Keratinocyte (primary cell): Measurements from ENCODE around the gene DTX4. TPM values are rescaled to one million over a fixed set of nuclear protein-coding genes. Genes with fewer than 3 reads are reported as not detected.

Source experiments
- DNase-seq: peaks from one replicate; pipeline ENCODE4 v3.0.0-alpha.2; 2011; ENCODE audit warnings: low read depth, missing footprints, low spot score
- FAIRE-seq: peaks from 2 replicates; lab custom pipeline; 2011; peaks lifted over from hg19 to GRCh38; lab: Jason Lieb, UNC
- H2AFZ ChIP-seq: 2 replicates; pipeline ENCODE4 v1.6.0; 2012; ENCODE audit warnings: low read length, control low read depth, inconsistent platforms; ENCODE audit not compliant: control insufficient read depth
- H3K27ac ChIP-seq: 2 replicates; pipeline ENCODE4 v1.5.1; 2011; ENCODE audit warnings: low read length; ENCODE audit not compliant: control insufficient read depth, insufficient read depth
- H3K27me3 ChIP-seq: 3 replicates; pipeline ENCODE4 v1.6.0; 2011; ENCODE audit warnings: low read length; ENCODE audit not compliant: control insufficient read depth, insufficient read depth; ENCODE audit errors: extremely low read depth
- H3K36me3 ChIP-seq, 2 experiments: 2 replicates in 1 of 2; 3 replicates in 1 of 2; pipeline ENCODE4 v1.5.1; 2011; ENCODE audit warnings: low read length in 2 of 2, mild to moderate bottlenecking in 1 of 2; ENCODE audit not compliant: control insufficient read depth in 2 of 2, insufficient read depth in 2 of 2; ENCODE audit errors: extremely low read depth in 1 of 2
- H3K4me1 ChIP-seq: 3 replicates; pipeline ENCODE4 v1.5.1; 2011; ENCODE audit warnings: low read length; ENCODE audit not compliant: control insufficient read depth, insufficient read depth; ENCODE audit errors: extremely low read depth
- H3K4me2 ChIP-seq: 3 replicates; pipeline ENCODE4 v1.6.0; 2011; ENCODE audit warnings: low read depth, low read length; ENCODE audit not compliant: control insufficient read depth, insufficient read depth; ENCODE audit errors: extremely low read depth
- H3K4me3 ChIP-seq, 3 experiments: fragments of 200-600 bp in 1 of 3; sonication (generic) in 1 of 3; 2 replicates in 2 of 3; 3 replicates in 1 of 3; pipeline ENCODE4 v1.5.1; 2011 to 2016; ENCODE audit warnings: low read length in 3 of 3, mild to moderate bottlenecking in 3 of 3, control low read depth in 2 of 3, inconsistent platforms in 1 of 3, low read depth in 1 of 3, mixed read lengths in 1 of 3, mixed run types in 1 of 3, moderate library complexity in 1 of 3; ENCODE audit not compliant: control insufficient read depth in 2 of 3, insufficient read depth in 2 of 3; ENCODE audit errors: extremely low read depth in 1 of 3
- H3K79me2 ChIP-seq: 2 replicates; pipeline ENCODE4 v1.6.0; 2012; ENCODE audit warnings: low read length; ENCODE audit not compliant: control insufficient read depth, insufficient read depth
- H3K9ac ChIP-seq: 3 replicates; pipeline ENCODE4 v1.6.0; 2011; ENCODE audit warnings: low read length; ENCODE audit not compliant: control insufficient read depth, insufficient read depth; ENCODE audit errors: extremely low read depth
- H3K9me1 ChIP-seq: 3 replicates; pipeline ENCODE4 v1.6.0; 2011; ENCODE audit warnings: low read length; ENCODE audit not compliant: control insufficient read depth, insufficient read depth; ENCODE audit errors: extremely low read depth
- H3K9me3 ChIP-seq: 2 replicates; pipeline ENCODE4 v1.5.1; 2012; ENCODE audit warnings: low read depth, low read length; ENCODE audit not compliant: control insufficient read depth
- H4K20me1 ChIP-seq: 3 replicates; pipeline ENCODE4 v1.6.0; 2011; ENCODE audit warnings: low read length; ENCODE audit not compliant: control insufficient read depth, insufficient read depth; ENCODE audit errors: extremely low read depth
- EZH2 ChIP-seq: IDR thresholded peaks from one replicate; pipeline ENCODE4 v1.6.1; 2012; ENCODE audit warnings: inconsistent platforms, mild to moderate bottlenecking, low read length, moderate library complexity
- dilution Hi-C: fragments of 300-500 bp; cut with MboI; formaldehyde crosslinking; loops from one replicate; pipeline ENCODE4 v1.7.0; 2020; ENCODE audit warnings: low sequenced_read_pairs; ENCODE audit not compliant: extremely low pct_ligation_motif_present
- polyA plus RNA-seq, 5 experiments: library from polyadenylated mRNA; depleted of rRNA in 3 of 5; stranded (reverse) in 3 of 5; stranded (forward) in 1 of 5; unstranded in 1 of 5; fragments of >200 nt; gene quantifications; 1 replicate in 1 of 5; 2 replicates in 3 of 5; 3 replicates in 1 of 5; pipeline versions ENCODE4 v1.2.1 to v1.2.3, GENCODE V29; 2011 to 2012; ENCODE audit warnings: missing spikeins in 2 of 5, low read depth in 1 of 5, low replicate concordance in 1 of 5
- TF ChIP-seq, protein P1 (sequence below), 3 experiments: IDR thresholded peaks in 1 of 3; conservative IDR thresholded peaks in 1 of 3; optimal IDR thresholded peaks in 1 of 3; 2 replicates in 2 of 3; 3 replicates in 1 of 3; pipeline versions ENCODE3 to v1.5.1; 2011; ENCODE audit warnings: low read length in 3 of 3, mild to moderate bottlenecking in 3 of 3, moderate library complexity in 2 of 3, control low read depth in 1 of 3, inconsistent platforms in 1 of 3; ENCODE audit not compliant: insufficient read depth in 2 of 3; ENCODE audit errors: extremely low read depth in 1 of 3

DTX4 gene
- polyA plus RNA-seq, 1 donor (not counting 4 experiments of a cell fraction or from before 2014, with no cell fraction given), result 1.6 TPM

DNA sequence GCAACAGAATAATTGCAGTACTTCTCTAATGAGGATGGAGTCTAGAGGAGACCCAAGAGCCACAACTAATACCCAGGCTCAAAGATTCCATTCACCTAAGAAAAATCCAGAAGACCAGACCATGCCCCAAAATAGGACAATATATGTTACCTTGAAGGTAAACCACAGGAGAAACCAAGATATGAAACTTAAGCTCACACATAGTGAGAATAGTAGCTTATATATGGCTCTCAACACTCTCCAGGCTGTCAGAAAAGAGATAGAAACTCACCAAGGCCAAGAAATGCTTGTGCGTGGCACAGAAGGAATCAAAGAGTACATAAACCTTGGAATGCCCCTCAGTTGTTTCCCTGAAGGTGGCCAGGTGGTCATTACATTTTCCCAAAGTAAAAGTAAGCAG is 20.2 kb upstream of the DTX4 start:
- Histone ChIP-seq H4K20me1 (no peaks in the 10 kb centered on the region), H3K9me3 (no peaks in the 10 kb centered on the region), H2AFZ (no peak overlapping the region), H3K36me3 (peaks cover 0 to 3% of the 10 kb centered on the region in 2 experiments), H3K4me1 (no peaks in the 10 kb centered on the region), H3K27ac (no peak overlapping the region), H3K9me1 (no peaks in the 10 kb centered on the region), H3K4me2 (no peak overlapping the region), H3K4me3 (no peak overlapping the region), H3K9ac (no peak overlapping the region), H3K27me3 (no peaks in the 10 kb centered on the region), H3K79me2 (peaks cover 3% of the 10 kb centered on the region)
- DNase-seq, result no peak
- TF ChIP-seq, protein P1, sequence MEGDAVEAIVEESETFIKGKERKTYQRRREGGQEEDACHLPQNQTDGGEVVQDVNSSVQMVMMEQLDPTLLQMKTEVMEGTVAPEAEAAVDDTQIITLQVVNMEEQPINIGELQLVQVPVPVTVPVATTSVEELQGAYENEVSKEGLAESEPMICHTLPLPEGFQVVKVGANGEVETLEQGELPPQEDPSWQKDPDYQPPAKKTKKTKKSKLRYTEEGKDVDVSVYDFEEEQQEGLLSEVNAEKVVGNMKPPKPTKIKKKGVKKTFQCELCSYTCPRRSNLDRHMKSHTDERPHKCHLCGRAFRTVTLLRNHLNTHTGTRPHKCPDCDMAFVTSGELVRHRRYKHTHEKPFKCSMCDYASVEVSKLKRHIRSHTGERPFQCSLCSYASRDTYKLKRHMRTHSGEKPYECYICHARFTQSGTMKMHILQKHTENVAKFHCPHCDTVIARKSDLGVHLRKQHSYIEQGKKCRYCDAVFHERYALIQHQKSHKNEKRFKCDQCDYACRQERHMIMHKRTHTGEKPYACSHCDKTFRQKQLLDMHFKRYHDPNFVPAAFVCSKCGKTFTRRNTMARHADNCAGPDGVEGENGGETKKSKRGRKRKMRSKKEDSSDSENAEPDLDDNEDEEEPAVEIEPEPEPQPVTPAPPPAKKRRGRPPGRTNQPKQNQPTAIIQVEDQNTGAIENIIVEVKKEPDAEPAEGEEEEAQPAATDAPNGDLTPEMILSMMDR (optimal IDR thresholded peaks at IDR 0.05 in 1 of 3, IDR thresholded peaks at IDR 0.05 in 1 of 3, conservative IDR thresholded peaks at IDR 0.05 in 1 of 3; ENCODE audit: extremely low read depth in 1 of 3, insufficient read depth in 2 of 3, low read length in 3 of 3), result no peak
- TF ChIP-seq EZH2, result no peak
- dilution Hi-C loops, result loop anchor here (10.0 kb wide), 1 partner anchor 547 kb away; no protein-coding TSS in a partner anchor
- FAIRE-seq, result no peak

DNA sequence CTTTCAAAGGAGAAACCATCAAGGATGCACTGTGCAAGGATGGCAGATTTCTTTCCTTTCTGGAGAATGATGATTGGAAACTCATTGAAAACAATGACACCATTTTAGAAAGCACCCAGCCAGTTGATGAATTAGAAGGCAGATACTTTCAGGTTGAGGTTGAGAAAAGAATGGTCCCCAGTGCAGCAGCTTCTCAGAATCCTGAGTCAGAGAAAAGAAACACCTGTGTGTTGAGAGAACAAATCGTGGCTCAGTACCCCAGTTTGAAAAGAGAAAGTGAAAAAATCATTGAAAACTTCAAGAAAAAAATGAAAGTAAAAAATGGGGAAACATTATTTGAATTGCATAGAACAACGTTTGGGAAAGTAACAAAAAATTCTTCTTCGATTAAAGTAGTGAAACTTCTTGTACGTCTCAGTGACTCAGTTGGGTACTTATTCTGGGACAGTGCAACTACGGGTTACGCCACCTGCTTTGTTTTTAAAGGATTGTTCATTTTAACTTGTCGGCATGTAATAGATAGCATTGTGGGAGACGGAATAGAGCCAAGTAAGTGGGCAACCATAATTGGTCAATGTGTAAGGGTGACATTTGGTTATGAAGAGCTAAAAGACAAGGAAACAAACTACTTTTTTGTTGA is 19.5 kb upstream of the DTX4 start:
- no peak overlapping the region for H3K4me3 ChIP-seq
- H3K9ac ChIP-seq, result no peak overlapping the region
- no peaks in the 10 kb centered on the region for H3K9me1 ChIP-seq
- H3K9me3 ChIP-seq, result no peaks in the 10 kb centered on the region
- no peaks in the 10 kb centered on the region for H3K4me1 ChIP-seq
- H3K27me3 ChIP-seq, result no peaks in the 10 kb centered on the region
- dilution Hi-C loops, result loop anchor here (10.0 kb wide), 1 partner anchor 548 kb away; no protein-coding TSS in a partner anchor
- DNase-seq, result no peak
- no peak overlapping the region for H3K4me2 ChIP-seq
- peaks cover 0 to 3% of the 10 kb centered on the region in 2 experiments for H3K36me3 ChIP-seq
- no peaks in the 10 kb centered on the region for H3K79me2 ChIP-seq
- TF ChIP-seq, protein P1 (optimal IDR thresholded peaks at IDR 0.05 in 1 of 3, IDR thresholded peaks at IDR 0.05 in 1 of 3, conservative IDR thresholded peaks at IDR 0.05 in 1 of 3; ENCODE audit: extremely low read depth in 1 of 3, insufficient read depth in 2 of 3, low read length in 3 of 3), result no peak
- TF ChIP-seq EZH2, result no peak
- no peak for FAIRE-seq
- no peaks in the 10 kb centered on the region for H4K20me1 ChIP-seq
- H2AFZ ChIP-seq, result no peak overlapping the region
- no peak overlapping the region for H3K27ac ChIP-seq
